ENCODE results near the gene PLCXD3.
"Not testable (repeated sequence)": the region's sequence is repeated elsewhere in the genome, so short reads cannot be mapped to it uniquely, and the experiment has no call there.

PLCXD3 gene

DNA sequence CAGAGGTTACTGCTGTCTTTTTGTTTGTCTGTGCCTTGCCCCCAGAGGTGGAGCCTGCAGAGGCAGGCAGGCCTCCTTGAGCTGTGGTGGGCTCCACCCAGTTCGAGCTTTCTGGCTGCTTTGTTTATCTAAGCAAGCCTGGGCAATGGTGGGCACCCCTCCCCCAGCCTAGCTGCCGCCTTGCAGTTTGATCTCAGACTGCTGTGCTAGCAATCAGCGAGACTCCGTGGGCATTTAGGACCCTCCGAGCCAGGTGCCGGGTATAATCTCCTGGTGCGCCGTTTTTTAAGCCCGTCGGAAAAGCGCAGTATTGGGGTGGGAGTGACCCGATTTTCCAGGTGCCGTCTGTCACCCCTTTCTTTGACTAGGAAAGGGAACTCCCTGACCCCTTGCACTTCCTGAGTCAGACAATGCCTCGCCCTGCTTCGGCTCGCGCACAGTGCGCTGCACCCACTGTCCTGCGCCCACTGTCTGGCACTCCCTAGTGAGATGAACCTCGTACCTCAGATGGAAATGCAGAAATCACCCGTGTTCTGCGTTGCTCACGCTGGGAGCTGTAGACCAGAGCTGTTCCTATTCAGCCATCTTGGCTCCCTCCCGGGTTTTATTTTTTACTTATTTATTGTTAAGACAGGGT lies 16.8 kb downstream of the PLCXD3 start:
- DNase-seq (ENCODE audit: low spot score), result not testable (repeated sequence)

DNA sequence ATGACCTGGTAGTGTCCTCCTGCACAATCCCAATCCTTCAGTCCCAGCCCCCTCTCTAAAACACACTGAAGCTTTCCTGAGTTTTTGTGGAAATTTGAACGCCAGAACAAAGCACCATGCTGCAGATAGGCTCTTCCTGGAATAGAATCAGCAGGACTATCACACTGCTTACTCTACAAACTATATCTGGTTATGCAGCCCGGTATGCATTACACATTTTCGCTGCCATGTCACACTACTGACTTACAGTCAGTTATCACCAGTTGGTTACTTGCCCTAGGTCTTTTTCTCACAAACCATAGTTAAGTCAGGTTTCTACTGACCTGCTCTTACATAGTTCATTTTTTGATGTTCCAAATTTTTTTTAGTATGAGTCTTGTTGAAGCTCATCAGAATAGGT lies 24.9 kb downstream of the PLCXD3 start:
- no peak for DNase-seq (ENCODE audit: low spot score)

DNA sequence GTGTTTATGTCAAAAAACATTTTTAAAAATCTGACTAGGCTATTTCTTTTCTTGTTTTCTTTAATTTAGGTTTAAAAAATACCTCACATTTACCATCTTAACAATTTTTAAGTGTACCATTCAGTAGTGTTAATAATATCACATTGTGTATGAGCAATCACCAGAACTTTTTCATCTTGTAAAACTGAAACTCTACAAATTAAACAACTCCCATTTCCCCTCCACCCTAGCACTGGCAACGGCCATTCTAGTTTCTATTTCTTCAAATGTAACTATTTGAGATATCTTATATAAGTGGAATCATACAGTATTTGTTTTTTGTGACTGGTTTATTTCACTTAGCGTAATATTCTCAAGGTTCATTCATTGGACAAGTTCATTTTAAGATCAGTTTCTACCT lies 27.7 kb downstream of the PLCXD3 start:
- DNase-seq (ENCODE audit: low spot score), result no peak

DNA sequence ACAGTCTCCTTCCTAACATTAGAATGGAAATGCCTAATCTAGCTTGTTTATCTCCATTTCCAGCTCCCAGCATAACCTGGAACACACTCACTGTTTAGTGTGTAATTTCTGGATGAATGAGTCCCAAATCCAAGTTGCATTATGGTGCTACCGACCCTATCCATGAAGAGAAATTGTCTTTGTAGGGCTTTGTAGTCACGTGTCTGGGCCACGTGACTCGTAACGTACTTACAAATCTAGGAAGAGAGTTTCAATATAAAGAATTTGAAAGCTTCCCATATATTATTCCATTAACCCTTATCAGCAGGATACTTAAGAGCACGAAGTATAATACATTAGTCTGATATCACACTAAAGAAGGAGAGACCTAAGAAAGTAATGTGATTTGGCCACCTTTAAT lies 28.2 kb downstream of the PLCXD3 start:
- no peak for DNase-seq (ENCODE audit: low spot score)

DNA sequence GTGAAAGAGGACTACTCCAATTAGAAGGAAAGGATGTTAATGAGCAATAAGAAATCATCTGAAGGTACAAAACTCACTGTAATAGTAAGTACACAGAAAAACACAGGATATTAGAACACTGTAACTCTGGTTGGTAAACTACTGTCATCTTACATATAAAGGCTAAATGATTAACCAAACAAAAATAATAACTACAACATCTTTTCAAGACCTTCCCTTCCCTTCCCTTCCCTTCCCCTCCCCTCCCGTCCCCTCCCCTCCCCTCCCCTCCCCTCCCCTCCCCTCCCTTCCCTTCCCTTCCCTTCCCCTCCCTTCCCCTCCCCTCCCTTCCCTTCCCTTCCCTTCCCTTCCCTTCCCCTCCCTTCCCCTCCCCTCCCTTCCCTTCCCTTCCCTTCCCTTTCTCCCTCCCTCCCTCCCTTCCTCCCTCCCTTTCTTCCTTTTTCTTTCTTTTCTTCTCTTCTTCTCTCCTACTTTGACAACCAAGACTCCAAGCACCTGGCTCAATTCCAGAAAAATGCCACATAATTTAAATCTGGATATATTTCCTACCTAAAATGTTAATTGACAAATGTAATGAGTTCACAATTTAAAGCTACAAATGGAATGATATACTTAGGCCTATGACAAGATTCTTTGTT lies 38.7 kb downstream of the PLCXD3 start:
- not testable (repeated sequence) for DNase-seq (ENCODE audit: low spot score)

DNA sequence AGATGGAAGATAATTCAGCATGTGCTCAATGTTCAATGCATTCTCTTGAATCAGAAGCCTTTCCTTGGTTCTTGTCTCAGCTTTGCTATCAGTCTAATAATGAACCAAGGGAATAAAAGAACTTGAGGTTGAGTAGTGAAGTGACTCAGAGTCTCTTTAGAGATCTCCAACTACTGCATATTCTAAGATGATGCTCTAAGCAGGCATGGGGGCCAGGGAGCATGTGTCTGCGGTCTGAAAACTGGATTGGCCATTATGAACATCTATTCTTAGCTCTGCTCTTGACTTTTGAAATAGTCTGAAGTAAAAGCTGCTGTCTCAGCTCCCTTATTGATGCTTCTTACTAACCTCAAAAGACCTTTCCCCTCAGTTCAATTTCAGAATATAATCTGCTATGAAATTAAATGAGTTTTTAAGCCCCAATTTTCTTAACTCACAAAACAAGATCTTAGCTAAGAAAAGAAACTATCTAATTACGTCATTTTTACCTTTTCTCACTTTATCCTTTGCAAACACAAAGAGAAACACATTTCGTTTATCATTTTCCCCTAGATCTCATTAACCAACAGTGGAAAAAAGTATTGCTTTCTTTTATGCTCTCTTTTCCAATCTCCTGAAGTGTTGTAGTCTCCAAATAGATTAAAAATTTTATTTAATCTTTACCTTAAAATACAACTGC lies 44.8 kb downstream of the PLCXD3 start:
- no peak for DNase-seq (ENCODE audit: low spot score)

DNA sequence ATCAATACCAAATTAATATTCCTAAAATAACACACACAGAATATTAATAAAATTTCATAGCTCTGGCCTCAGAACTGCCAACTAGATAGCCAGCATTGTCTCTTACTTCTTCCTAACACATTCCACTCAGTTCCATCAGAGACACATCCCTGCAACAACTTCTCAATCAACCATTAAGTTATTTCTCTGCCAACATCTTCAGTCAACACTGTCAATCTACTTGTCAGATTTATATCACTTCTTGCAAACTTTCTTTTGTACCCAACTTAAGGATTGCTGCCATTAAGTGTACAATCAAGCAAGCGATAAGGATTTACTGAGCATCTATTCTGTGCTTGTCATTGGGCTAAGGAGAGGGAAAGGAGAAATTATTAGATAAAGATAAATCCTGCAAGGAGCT lies 50.8 kb downstream of the PLCXD3 start:
- no peak for DNase-seq (ENCODE audit: low spot score)

DNA sequence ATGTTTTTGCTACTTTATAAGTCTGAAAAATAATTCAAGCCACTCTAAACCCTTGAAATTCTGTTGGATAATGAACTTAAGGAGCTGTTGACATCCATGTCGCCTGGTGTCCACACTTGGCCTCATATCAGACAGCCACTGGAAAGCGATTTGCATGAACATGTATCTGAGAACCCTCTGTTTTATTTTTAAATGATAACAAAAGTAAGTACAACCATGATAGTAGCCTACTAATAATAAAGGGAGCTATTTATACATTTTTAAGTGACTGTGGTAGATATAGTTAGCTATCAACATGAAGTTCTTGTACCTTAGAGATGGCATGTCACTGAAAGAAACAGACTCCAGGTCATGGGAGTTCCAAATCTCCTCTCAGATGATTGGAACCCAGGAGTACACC lies 53.3 kb downstream of the PLCXD3 start:
- DNase-seq (ENCODE audit: low spot score), result no peak

DNA sequence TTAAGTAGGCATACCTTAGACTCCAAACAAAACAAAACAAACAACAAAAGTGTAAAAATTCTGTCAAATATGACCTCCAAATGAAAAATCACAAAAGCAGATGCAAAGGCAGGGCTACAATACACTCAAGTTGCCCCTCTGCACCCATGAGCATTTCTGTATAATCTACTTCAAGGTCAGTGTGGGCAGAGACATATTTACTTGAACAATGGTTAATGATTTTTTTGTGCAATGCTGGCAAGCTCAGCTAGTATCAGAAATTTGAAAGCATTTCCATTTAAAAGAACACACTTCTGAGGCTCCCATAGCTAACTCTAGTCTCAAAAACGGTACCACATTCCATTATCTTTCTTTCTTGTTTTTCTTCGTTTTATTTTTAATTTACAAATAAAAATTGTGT lies 57.9 kb downstream of the PLCXD3 start:
- no peak for DNase-seq (ENCODE audit: low spot score)

DNA sequence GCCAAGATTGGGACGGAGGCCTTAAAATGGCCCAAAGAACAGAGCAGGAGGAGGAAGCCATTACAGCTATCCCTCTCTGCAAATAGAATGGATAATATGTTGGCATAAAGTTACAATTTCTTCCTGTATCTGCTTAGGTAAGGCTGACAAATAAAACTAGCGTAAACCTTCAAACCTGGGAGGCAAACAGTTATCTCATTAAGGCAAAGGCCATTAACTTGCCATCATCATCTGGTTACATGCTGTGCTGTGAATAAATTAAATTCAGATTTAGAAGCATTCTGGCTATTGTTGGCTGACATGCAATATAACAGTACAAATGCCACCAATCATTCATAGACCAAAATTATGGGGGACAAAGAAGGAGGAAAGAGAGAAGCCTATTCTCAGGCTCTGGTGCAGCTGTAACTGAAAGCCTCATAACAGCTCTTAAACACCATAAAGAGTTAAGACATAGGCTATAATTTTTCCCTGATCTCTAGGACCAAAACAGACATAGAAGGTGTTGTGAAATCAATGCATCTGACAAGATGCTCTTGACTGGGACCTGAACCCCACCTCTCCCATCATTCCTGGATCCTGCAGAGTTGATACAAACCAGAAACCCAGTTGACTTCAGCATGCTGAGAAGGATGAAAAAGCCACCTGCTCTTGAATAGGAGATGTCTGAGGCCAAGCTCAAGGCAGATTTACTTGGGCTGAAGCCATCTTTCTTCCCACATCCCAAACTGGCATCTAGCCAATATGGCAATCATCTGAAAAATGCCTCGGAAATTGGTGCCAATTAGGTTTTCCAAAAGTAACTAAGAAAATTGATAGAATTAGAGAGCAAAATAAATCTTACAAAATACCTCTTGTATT lies 62.5 kb downstream of the PLCXD3 start:
- no peak for DNase-seq (ENCODE audit: low spot score)

DNA sequence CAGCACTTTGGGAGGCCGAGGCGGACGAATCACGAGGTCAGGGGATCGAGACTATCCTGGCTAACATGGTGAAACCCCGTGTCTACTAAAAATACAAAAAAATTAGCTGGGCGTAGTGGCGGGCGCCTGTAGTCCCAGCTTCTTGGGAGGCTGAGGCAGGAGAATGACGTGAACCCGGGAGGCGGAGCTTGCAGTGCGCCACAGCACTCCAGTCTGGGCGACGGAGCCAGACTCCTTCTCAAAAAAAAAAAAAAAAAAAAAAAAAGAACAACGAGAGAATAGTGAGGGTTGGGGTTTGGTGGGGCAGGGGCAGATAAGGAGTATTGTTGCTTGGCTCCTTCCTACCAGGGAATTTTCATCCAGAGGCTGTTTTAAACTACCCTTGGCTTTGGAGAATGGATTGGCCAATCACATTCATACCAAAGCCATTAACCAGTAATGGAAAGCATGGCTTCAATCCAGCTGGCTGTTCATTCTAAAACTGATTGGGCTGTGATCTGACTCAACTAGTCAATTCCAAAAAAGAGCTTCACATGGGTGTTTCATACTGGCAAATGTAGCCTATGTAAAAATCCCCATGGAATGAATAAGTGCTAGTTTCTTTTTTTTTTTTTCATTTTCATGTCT lies 64.4 kb downstream of the PLCXD3 start:
- DNase-seq (ENCODE audit: low spot score), result no peak

DNA sequence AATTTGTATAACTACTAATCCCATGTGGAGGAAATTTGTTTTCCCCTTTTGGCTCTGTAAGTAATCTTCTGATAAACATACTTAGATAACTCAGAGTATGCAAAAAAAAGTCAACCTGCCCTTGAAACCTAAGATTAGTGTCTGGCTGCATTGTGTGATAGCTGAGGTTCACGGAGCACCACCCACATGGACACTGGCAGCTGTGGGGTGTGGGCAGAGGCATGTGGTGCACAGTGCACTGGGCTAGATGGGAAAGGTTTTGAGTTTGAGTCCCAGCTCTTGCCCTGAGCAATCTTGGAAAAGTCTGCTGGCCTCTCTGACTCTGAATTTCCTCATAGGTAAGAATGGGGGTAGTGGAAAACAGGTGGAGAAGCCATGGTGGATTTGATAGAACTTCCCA lies 75.1 kb downstream of the PLCXD3 start:
- no peak for DNase-seq (ENCODE audit: low spot score)

DNA sequence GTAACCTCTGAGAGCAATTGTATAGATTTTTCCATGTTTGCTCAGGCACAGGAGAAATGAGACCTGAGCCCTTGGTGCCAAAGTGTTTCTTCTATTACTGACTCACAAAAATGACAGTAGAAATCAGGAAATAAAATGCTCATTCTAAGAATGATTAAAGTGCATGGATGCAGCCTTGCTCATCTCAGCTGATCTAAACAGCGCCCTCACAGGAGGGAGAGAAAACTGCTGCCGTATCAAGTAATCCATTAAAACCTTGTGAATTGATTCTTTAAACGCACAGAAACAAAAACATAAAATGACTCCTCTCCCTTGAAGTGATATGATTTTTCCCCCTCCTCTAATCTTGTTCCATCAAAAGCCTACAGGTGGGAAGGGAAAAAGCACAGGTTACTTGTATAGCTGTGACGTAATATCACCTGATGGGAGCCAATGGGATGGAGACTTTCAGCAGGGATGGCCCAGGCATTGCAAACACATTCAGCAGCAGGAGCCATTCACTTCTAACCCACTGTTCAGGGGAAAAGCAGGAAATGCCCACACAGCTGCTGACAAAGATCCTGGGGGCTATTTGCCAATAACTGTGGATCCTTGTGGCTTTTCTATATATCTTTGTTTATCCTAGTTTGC lies 76.7 kb downstream of the PLCXD3 start:
- DNase-seq (ENCODE audit: low spot score), result no peak

DNA sequence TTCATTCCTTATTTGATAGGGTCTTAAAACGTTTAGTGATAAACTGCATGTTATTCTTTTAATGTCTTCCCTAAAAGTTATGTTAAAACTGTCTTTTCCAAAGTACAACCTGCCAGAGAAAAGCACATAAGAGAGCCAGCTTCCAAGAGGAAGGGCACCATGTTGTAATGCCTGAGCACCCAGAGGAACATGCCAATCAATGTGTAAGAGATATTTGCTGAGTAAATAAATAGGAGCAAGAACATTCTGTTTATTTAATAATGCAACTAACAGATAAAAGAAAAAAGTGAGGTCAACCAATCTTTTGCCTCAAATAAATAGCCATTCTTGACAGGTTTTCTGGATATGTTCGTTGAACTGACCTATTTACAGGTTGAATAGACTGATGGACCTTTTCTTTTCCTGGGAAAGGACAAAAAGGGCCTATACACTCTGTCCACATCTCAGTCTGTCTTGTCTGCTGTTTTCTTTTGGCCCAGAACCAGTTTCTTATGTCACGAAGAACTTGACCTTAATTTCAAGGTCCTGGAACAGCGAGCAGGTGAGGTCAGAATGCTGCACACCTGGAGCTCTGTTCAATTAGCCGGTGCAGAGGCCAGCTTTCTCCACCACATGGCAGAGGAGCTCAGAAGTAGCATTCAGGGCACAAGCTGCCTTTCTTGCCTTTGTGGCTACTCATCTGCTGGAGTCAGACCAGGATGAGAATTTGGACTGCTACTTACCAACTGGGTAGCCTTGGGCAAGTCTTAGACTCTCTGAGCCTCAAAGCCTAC lies 77.7 kb downstream of the PLCXD3 start:
- no peak for DNase-seq (ENCODE audit: low spot score)

DNA sequence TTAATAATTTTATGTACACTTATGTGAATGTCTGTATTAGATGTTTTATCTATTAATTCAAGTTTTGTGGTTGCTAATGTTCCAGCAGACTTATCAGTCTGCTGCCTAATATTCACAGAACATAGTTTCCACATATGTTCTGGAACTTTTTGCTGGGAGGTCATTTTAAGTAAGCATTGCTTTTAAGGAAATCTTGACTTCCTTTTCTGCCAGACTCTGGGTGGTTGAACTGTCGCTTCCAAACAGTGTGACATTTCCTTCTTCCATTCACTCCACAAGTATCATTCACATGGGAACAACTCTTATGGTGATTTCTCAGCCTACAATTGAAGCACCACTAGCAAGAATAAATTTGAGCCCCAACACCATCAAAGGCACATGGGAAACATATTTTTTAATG lies 82.9 kb downstream of the PLCXD3 start:
- DNase-seq (ENCODE audit: low spot score), result no peak

DNA sequence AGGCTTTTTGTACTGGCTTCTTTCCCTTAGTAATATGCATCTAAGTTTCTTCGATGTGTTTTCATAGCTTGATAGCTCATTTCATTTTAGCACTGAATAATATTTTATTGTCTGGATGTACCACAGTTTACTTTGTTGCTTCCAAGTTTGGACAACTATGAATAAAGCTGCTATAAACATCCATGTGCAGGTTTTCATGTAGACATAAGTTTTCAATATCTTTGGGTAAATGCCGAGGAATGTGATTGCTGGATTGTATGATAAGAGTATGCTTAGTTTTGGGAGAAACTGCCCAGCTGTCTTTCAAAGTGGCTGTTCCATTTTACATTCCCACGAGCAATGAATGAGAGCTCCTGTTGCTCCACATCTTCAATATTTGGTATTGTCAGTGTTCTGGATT lies 84.7 kb downstream of the PLCXD3 start:
- DNase-seq (ENCODE audit: low spot score), result no peak

DNA sequence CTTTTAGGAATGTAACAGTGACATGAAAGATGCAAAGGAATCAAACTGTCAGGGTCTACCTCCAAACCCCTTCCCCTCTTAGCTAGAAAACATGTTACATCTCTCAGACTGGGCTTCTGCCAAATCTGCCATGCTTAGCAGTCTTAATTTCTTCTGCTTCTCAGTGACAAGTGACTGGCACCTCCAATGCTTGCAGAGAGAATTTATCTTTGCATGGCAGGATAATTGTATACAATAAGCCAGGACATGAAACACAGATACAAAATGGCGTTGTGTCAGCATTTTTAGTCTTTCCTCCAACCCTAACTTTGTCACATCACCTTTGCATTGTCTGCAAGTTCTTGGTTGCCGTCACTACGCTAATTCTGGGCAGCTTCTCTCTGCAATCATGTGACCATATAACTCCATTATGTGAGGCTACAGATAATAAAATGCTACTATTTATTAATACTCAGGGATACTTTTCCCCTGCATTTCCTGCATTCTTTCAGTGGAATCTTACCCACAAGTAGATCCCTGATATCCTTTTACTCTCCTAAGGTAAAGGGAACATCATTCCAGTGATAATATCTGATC lies 89.8 kb downstream of the PLCXD3 start:
- DNase-seq (ENCODE audit: low spot score), result no peak

DNA sequence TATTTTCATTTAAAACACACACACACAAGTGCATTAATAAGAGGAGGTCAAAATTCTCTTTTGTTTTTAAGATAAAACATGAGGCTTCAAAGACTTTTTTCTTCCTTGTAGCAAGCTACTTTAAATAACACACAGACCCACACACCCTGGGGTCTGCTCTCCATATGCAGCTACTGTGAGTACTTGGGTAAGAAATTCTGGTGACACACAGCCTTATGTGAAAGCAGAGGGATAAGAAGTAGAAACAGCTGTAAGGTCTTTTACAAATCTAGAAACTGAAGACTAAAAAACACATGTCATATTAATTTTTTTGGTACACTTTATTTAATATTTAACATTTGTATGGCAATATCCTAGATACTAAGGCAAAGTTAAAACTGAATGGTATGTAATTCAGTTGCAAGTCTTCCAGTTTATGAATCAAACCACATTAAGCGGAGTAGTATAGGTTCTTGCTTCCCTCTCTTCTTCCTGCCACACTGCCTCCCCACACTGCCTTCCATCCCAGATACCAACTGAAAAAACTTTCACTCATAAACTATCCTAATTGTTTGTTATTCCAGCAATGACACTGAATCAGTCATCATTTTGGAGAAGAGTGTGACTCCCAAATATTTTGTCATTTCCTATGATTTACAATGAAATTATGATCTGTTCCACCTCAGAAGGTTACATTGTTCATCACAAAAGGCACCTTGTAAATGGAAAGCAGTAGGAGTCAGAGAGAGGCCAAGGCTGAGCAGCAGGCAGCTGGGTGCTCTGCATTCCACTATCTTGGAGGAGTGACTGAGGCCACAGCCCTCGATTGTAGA lies 92.0 kb downstream of the PLCXD3 start:
- DNase-seq (ENCODE audit: low spot score), result no peak

DNA sequence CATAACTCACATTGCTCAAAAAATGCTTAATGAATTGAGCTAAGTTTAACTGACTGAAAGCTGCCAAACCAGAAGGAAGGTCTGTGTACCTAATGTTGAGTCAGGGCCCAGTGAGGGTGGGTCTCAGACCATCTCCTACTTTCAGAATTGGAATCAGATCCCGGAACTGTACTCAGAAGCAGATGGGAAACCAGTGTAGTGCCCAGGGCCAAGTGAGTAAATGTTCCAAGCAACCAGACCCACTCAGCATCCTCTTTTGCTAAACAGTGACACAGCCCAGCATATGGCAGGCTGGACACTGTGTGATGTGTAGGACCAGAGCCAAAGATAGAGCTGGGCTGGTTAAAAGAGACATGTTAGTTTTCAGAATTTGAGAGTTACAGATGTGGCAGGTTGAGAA lies 94.1 kb downstream of the PLCXD3 start:
- no peak for DNase-seq (ENCODE audit: low spot score)

DNA sequence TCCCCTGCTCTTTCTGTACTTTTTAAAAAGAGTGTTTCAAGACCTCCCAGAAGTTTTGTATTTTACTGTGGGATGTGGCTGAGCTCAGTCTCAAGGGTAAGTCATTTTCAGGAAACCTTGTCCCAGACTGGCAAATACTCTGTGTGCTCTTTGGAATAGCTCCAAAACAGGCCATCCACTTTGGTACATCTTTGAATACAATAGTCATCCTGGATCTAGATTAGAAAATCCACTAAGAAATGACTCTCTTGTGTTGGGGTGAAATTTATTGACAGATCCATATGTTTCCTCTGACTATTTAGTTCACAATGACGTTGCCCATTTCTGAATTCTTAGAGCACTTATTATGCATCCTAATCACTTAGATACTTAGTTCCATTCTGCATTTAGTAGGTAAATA lies 95.2 kb downstream of the PLCXD3 start:
- DNase-seq (ENCODE audit: low spot score), result no peak
